ENCODE measurements around the gene PGAP3. TPM values are rescaled to one million over a fixed set of nuclear protein-coding genes. Genes with fewer than 3 reads are reported as not detected.
A peak's percentile ranks its signal among the peaks of the same experiment; 100 is the strongest.
"Not testable (repeated sequence)": the region's sequence is repeated elsewhere in the genome, so short reads cannot be mapped to it uniquely, and the experiment has no call there.

The PGAP3 gene
- polyA plus RNA-seq (ENCODE audit: insufficient read length in 4 of 4), result 10 to 100 TPM; 36.5 to 45.8 (median 38.1) TPM

- DNase-seq (ENCODE audit: low read depth in 4 of 4, low spot score in 3 of 4), result peak in 2 of 4 donors; percentile 84 to 86
Observed at GRCh38 chr17:39687546-39688474, at the start of gene PGAP3. Gene PGAP3, minus strand, starts transcription at chr17:39688057. Its CDS starts 43 bp downstream, at chr17:39688014.

- no peak for DNase-seq (ENCODE audit: low read depth in 4 of 4, low spot score in 3 of 4)
Observed at GRCh38 chr17:39737206-39737759, 49.4 kb upstream of the PGAP3 start.

DNA sequence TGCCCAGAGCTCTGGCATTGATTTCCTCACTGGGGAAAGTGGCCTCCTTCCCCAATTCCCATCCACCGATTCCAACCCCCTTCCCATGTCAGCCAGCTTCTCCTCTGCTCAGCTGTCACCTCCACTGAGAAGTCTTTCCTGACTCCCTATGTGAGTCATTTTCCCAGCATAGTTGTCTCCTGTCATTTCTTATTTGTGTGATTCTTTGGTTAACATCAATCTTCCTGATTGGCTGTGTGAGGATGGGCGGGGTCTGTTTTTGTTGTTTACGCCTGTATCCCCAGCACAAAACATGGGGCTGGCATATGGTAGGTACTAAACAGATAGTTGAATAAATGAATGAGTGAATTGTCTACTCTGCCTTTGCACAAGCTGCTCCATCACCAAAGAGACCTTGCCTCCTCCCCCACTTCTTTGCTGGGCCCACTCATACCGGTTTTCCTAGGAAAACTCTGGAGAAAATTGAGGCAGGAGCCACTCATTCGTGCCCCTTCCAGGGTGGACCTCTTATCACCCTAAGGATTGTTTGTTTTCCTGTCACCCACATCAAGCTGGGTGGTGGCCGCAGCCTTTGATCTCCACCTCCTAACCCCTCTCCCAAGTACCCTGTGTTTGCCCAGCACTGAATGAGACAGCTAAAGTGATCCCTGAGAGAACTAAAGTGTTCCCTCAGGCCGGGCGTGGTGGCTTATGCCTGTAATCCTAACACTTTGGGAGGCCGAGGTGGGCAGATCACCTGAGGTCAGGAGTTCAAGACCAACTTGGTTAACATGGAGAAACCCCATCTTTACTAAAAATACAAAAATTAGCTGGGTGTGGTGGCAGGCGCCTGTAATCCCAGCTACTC lies 48.7 kb upstream of the PGAP3 start:
- no peak for DNase-seq (ENCODE audit: low read depth in 4 of 4, low spot score in 3 of 4)

DNA sequence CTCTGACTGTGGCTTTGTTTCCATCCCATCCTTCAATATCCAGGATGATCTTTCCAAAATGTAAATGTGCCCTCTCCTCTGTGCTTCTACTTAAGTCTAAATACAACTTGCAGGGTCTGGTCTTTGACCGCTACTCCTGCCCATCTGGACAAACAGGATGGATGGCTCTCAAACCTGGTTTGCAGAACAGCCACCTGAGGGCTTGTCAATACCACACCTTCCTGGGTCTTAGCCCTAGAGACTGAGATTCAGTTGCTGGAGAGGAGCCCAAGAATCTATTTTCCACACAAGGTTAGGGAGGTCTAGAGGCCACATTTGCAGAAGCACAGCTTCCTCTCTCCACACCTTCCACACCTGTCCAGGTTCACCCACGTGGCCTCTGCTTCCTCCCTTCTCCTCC lies 48.0 kb upstream of the PGAP3 start:
- no peak for DNase-seq (ENCODE audit: low read depth in 4 of 4, low spot score in 3 of 4)

DNA sequence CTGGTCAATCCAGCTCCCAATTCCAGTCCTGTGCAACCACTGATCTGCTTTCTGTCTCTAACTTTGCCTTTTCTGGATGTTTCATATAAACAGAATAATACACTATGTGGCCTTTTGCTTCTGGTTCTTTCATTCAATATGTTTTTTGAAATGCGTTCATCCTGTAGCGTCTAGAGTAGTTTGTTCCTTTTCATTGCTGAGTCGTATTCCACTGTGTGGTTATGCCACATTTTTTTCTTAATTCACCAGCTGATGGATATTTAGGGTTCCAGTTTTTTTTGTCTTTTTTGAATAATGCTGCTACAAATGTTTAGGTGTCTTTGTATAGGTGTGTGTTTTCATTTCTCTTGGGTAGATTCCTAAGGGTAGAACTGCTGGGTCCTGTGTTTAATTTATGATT lies 44.7 kb upstream of the PGAP3 start:
- DNase-seq (ENCODE audit: low read depth in 4 of 4, low spot score in 3 of 4), result no peak

- peak in 2 of 4 donors; percentile 77 to 83 for DNase-seq (ENCODE audit: low read depth in 4 of 4, low spot score in 3 of 4)
Observed at GRCh38 chr17:39730095-39730921, 42.5 kb upstream of the PGAP3 start, which contains the start of gene MIEN1. Gene MIEN1, minus strand, starts transcription at chr17:39730532. Its CDS starts 37 bp downstream, at chr17:39730495.

- DNase-seq (ENCODE audit: low read depth in 4 of 4, low spot score in 3 of 4), result no peak
Observed at GRCh38 chr17:39729280-39729851, 41.5 kb upstream of the PGAP3 start.

DNA sequence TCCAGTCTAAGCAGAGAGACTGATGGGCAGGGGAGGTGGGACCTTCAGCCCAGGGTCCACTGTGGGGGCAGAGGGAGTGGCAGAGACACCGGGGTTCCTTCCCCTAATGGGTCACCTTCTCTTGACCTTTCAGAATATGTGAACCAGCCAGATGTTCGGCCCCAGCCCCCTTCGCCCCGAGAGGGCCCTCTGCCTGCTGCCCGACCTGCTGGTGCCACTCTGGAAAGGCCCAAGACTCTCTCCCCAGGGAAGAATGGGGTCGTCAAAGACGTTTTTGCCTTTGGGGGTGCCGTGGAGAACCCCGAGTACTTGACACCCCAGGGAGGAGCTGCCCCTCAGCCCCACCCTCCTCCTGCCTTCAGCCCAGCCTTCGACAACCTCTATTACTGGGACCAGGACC lies 39.7 kb upstream of the PGAP3 start:
- DNase-seq (ENCODE audit: low read depth in 4 of 4, low spot score in 3 of 4), result no peak

DNA sequence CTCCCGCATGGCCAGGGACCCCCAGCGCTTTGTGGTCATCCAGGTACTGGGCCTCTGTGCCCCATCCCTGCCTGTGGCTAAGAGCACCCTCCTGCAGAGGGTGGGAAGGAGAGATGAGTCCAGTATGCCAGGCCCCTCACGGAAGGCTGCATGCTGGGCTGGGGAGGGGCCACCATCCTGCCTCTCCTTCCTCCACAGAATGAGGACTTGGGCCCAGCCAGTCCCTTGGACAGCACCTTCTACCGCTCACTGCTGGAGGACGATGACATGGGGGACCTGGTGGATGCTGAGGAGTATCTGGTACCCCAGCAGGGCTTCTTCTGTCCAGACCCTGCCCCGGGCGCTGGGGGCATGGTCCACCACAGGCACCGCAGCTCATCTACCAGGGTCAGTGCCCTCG lies 38.8 kb upstream of the PGAP3 start:
- DNase-seq (ENCODE audit: low read depth in 4 of 4, low spot score in 3 of 4), result no peak

GRCh38 chr17:39725923-39726322 lies 38.1 kb upstream of the PGAP3 start:
- not testable (repeated sequence) for DNase-seq (ENCODE audit: low read depth in 4 of 4, low spot score in 3 of 4)

GRCh38 chr17:39724731-39725130 lies 36.9 kb upstream of the PGAP3 start:
- DNase-seq (ENCODE audit: low read depth in 4 of 4, low spot score in 3 of 4), result no peak

- DNase-seq (ENCODE audit: low read depth in 4 of 4, low spot score in 3 of 4), result no peak
Observed at GRCh38 chr17:39722965-39723848, 35.4 kb upstream of the PGAP3 start.

GRCh38 chr17:39722104-39722503 lies 34.2 kb upstream of the PGAP3 start:
- no peak for DNase-seq (ENCODE audit: low read depth in 4 of 4, low spot score in 3 of 4)

DNA sequence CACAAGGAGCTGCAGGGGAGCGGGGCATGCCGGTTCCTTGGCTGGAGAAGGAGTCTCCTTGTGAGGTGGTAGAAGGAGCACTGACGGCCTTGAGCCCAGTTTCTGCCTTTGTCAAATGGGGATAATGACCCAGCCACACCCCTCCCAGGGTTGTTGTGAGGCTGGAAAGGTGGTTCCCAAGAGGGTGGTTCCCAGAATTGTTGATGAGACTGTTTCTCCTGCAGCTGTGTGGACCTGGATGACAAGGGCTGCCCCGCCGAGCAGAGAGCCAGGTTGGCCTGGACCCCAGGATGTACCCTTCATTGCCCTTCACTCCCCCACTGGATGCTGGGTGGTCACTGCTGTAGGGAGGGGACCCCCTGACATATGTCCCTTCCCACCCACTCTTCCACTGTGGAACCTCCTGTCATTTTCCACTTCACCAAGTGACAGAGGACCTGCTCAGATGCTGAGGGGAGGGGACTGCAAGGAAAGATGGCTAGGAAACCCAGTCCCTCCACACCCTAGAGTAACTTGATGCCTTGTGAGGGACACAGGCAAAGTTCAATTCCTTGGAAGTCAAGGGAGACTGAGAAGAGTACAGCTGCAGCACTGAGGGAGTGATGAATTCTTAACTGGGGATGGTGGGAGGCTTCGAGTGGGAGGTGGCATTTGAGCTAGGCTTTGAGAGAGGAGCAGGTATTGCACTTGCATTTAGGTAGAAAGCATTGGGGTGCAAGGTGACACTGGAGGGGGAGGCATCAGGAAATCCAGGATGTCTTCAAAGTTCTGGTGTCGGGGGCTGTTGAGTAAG lies 31.9 kb upstream of the PGAP3 start:
- DNase-seq (ENCODE audit: low read depth in 4 of 4, low spot score in 3 of 4), result no peak

DNA sequence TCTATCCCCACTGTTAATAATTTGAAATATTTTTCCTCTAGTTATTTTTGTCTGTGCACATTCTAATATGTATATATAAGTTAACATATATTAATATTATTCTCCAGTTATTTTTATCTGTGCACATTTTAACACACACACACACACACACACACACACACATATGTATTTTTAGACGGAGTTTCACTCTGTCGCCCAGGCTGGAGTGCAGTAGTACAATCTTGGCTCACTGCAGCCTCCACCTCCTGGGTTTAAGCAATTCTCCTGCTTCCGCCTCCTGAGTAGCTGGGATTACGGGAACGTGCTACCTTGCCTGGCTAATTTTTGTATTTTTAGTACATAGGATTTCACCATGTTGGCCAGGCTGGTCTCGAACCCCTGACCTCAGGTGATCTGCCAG lies 29.8 kb upstream of the PGAP3 start:
- no peak for DNase-seq (ENCODE audit: low read depth in 4 of 4, low spot score in 3 of 4)

DNA sequence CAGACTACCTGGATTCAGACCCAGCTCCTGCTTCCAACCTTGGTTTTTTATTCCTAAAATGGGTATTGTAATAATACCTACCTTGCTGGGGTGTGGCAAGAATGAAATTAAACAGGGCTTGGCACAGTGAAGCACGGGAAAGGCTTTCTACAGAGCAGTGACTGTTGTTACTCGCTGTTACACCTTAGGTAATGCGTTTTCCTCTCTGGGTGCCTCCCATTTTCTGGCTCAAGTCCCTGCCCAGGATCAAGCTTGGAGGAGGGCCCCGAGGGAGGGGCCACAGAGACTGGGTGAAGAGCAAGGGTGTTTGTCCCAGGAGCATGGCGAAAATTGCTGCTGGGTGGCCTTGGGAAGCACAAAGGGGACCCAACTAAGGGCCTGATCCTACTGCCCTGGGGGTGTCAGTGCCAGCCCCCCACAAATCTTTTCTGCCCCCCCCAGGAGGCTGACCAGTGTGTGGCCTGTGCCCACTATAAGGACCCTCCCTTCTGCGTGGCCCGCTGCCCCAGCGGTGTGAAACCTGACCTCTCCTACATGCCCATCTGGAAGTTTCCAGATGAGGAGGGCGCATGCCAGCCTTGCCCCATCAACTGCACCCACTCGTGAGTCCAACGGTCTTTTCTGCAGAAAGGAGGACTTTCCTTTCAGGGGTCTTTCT lies 29.2 kb upstream of the PGAP3 start:
- no peak for DNase-seq (ENCODE audit: low read depth in 4 of 4, low spot score in 3 of 4)

DNA sequence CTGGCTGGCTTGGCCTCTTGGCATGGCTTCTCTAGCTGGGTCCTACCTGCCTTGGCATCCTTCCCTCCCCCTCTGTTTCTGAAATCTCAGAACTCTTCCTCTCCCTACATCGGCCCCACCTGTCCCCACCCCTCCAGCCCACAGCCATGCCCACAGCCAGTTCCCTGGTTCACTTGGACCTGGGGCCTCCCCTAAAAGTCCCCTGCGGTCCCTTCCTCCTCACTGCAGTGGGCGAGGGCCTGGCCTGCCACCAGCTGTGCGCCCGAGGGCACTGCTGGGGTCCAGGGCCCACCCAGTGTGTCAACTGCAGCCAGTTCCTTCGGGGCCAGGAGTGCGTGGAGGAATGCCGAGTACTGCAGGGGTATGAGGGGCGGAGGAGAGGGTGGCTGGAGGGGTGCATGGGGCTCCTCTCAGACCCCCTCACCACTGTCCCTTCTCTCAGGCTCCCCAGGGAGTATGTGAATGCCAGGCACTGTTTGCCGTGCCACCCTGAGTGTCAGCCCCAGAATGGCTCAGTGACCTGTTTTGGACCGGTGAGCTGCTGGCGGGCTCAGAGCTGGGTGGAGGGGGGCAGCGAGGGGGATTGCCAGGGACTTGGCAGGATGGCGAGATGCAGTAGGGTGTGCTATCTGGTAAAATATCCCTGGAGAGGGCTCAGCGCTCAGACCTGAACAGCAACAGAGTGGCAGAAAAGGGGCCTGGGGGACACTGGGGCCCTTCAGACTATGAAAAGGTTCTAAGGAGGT lies 28.4 kb upstream of the PGAP3 start:
- DNase-seq (ENCODE audit: low read depth in 4 of 4, low spot score in 3 of 4), result no peak

Data from right renal pelvis (tissue), 4 donors.